G401.6 (cell line): ENCODE results near the gene CPM.
"Not testable (repeated sequence)": the region's sequence is repeated elsewhere in the genome, so short reads cannot be mapped to it uniquely, and the experiment has no call there.

Source experiments
- FAIRE-seq: peaks from 2 replicates; lab custom pipeline; 2012; peaks lifted over from hg19 to GRCh38; lab: Jason Lieb, UNC

CPM gene

GRCh38 chr12:68850390-68850789, 82.6 kb downstream of the CPM start:
- FAIRE-seq, result no peak

- no peak for FAIRE-seq
Measured at GRCh38 chr12:68846811-68847210, 86.2 kb downstream of the CPM start.

GRCh38 chr12:68844788-68845695, 87.9 kb downstream of the CPM start:
- no peak for FAIRE-seq

- no peak for FAIRE-seq
Measured at GRCh38 chr12:68844318-68844745, 88.6 kb downstream of the CPM start.

GRCh38 chr12:68842784-68843567, 90.0 kb downstream of the CPM start:
- FAIRE-seq, result no peak

GRCh38 chr12:68842123-68842522, 90.8 kb downstream of the CPM start:
- no peak for FAIRE-seq

- FAIRE-seq, result no peak
Measured at GRCh38 chr12:68841717-68842116, 91.3 kb downstream of the CPM start.

GRCh38 chr12:68841175-68841574, 91.8 kb downstream of the CPM start:
- FAIRE-seq, result not testable (repeated sequence)

- FAIRE-seq, result no peak
Measured at GRCh38 chr12:68839183-68840147, 93.5 kb downstream of the CPM start.

GRCh38 chr12:68838046-68838886, 94.7 kb downstream of the CPM start:
- no peak for FAIRE-seq

- FAIRE-seq, result no peak
Measured at GRCh38 chr12:68837215-68837614, 95.8 kb downstream of the CPM start.

- FAIRE-seq, result no peak
Measured at GRCh38 chr12:68835333-68835908, 97.5 kb downstream of the CPM start.

- no peak for FAIRE-seq
Measured at GRCh38 chr12:68833508-68833907, 99.5 kb downstream of the CPM start.

- FAIRE-seq, result no peak
Measured at GRCh38 chr12:68832504-68832867, 100.5 kb downstream of the CPM start.

GRCh38 chr12:68831751-68832503, 101.0 kb downstream of the CPM start:
- no peak for FAIRE-seq

GRCh38 chr12:68831272-68831671, 101.7 kb downstream of the CPM start:
- FAIRE-seq, result no peak

GRCh38 chr12:68828672-68829068, 104.3 kb downstream of the CPM start:
- no peak for FAIRE-seq

- FAIRE-seq, result no peak
Measured at GRCh38 chr12:68827895-68828671, 104.9 kb downstream of the CPM start.

GRCh38 chr12:68825569-68826217, 107.3 kb downstream of the CPM start:
- FAIRE-seq, result no peak
